HS-5 (cell line): Measurements from ENCODE around the gene NPIPA3.
"Not testable (repeated sequence)": the region's sequence is repeated elsewhere in the genome, so short reads cannot be mapped to it uniquely, and the experiment has no call there.

ENCODE experiments used
- DNase-seq: peaks from one replicate; pipeline ENCODE4 v3.0.0-alpha.2; 2012; ENCODE audit warnings: low read depth

The NPIPA3 gene

GRCh38 chr16:14742273-14743128 is 39.3 kb downstream of the NPIPA3 start, which contains the start of gene NPIPA2:
NPIPA2 (plus strand) TSS chr16:14742533; CDS start chr16:14748066, 5,533 bp downstream.
- DNase-seq = not testable (repeated sequence)

GRCh38 chr16:14773654-14774053 is 70.4 kb downstream of the NPIPA3 start:
- DNase-seq = not testable (repeated sequence)

GRCh38 chr16:14775624-14776023 is 72.4 kb downstream of the NPIPA3 start:
- DNase-seq = not testable (repeated sequence)
